HepG2 (cell line): ENCODE measurements around the gene ATRN. TPM values are rescaled to one million over a fixed set of nuclear protein-coding genes. Genes with fewer than 3 reads are reported as not detected.

ENCODE experiments used
- ATAC-seq: fragments of 200-7000 bp; cut with Tn5 transposase; 3 replicates; pipeline ENCODE4 v1.9.1; 2020; ENCODE audit warnings: mild to moderate bottlenecking, moderate library complexity
- BruUV-seq: library from RNA; stranded (reverse); fragments of 400-500 nt; replicated peaks from 2 replicates; lab custom pipeline; 2021; lab: Mats Ljungman, UMichigan
- CTCF ChIA-PET: fragments of 300-600 bp; formaldehyde crosslinking; extraction: SDS; loops from one replicate; lab custom pipeline; 2021; ENCODE audit warnings: low total read pairs, inconsistent platforms, low intra/inter-chr PET ratio; lab: Yijun Ruan, JAX
- POLR2A ChIA-PET: fragments of 350-600 bp; sonication (Branson Sonifier 250); formaldehyde crosslinking; loops from one replicate; lab custom pipeline; 2020; ENCODE audit warnings: antibody characterized with exemption, inconsistent platforms; lab: Yijun Ruan, JAX
- DNase-seq: peaks from one replicate; pipeline ENCODE4 v3.0.0-alpha.2; 2015; ENCODE audit warnings: low spot score
- FAIRE-seq: peaks from 3 replicates; lab custom pipeline; 2011; peaks lifted over from hg19 to GRCh38; lab: Jason Lieb, UNC
- H2AFZ ChIP-seq: one replicate; pipeline ENCODE4 v1.6.1; 2011; ENCODE audit warnings: low read length, inconsistent platforms
- H3K27ac ChIP-seq: fragments of 300-600 bp; 3 replicates; pipeline ENCODE4 v1.8.0; 2011; ENCODE audit warnings: mixed run types, mild to moderate bottlenecking, mixed read lengths, low read length, inconsistent platforms; ENCODE audit not compliant: insufficient read depth; ENCODE audit errors: extremely low read length
- H3K27me3 ChIP-seq, 2 experiments: fragments of 200-600 bp in 1 of 2; 2 replicates in 1 of 2; 3 replicates in 1 of 2; pipeline versions ENCODE4 v1.6.0 to v1.8.0; 2011; ENCODE audit warnings: low read length in 2 of 2, mild to moderate bottlenecking in 2 of 2, moderate library complexity in 2 of 2, inconsistent platforms in 1 of 2; ENCODE audit not compliant: insufficient read depth in 2 of 2, control insufficient read depth in 1 of 2
- H3K36me3 ChIP-seq, 2 experiments: fragments of 200-600 bp in 1 of 2; replicated peaks in 1 of 2; 2 replicates in 1 of 2; 3 replicates in 1 of 2; pipeline versions ENCODE4 v1.5.1 to v1.8.0; 2011; ENCODE audit warnings: low read length in 2 of 2, inconsistent platforms in 1 of 2; ENCODE audit not compliant: insufficient read depth in 2 of 2, control insufficient read depth in 1 of 2
- H3K4me1 ChIP-seq: 2 replicates; pipeline ENCODE4 v1.5.1; 2012; ENCODE audit warnings: low read length, inconsistent platforms; ENCODE audit not compliant: insufficient read depth
- H3K4me2 ChIP-seq: 2 replicates; pipeline ENCODE4 v1.6.0; 2011; ENCODE audit warnings: low read depth, low read length, inconsistent platforms
- H3K4me3 ChIP-seq, 3 experiments: fragments of 200-600 bp in 1 of 3; sonication (generic), shearing (Covaris generic) in 1 of 3; replicated peaks in 1 of 3; 2 replicates each; pipeline ENCODE4 v1.5.1; 2011 to 2016; ENCODE audit warnings: low read length in 3 of 3, inconsistent platforms in 2 of 3, low read depth in 2 of 3, mild to moderate bottlenecking in 2 of 3, control low read depth in 1 of 3, mixed read lengths in 1 of 3; ENCODE audit not compliant: insufficient read depth in 1 of 3
- H3K79me2 ChIP-seq: one replicate; pipeline ENCODE4 v1.6.1; 2011; ENCODE audit warnings: low read length, inconsistent platforms; ENCODE audit not compliant: insufficient read depth
- H3K9ac ChIP-seq: 2 replicates; pipeline ENCODE4 v1.6.0; 2011; ENCODE audit warnings: mild to moderate bottlenecking, low read depth, low read length, inconsistent platforms; ENCODE audit not compliant: insufficient read depth
- H3K9me3 ChIP-seq: 2 replicates; pipeline ENCODE4 v1.5.1; 2012; ENCODE audit warnings: mild to moderate bottlenecking, low read length
- H4K20me1 ChIP-seq: 2 replicates; pipeline ENCODE4 v1.6.0; 2011; ENCODE audit warnings: inconsistent platforms, mild to moderate bottlenecking, low read length, moderate library complexity; ENCODE audit not compliant: insufficient read depth
- ETV6 ChIP-seq: sonication (generic); formaldehyde crosslinking; conservative IDR thresholded peaks from 2 replicates; pipeline ENCODE4 v1.4.0; 2020; ENCODE audit warnings: missing genetic modification reagents
- KLF12 ChIP-seq: sonication (generic); formaldehyde crosslinking; IDR thresholded peaks from 2 replicates; pipeline ENCODE4 v1.4.0; 2020; ENCODE audit warnings: missing genetic modification reagents, borderline replicate concordance
- MXI1 ChIP-seq: IDR thresholded peaks from 3 replicates; pipeline ENCODE4 v1.6.1; 2012; ENCODE audit warnings: low read depth, low read length, inconsistent platforms, borderline replicate concordance
- SMAD3 ChIP-seq: sonication (generic); formaldehyde crosslinking; IDR thresholded peaks from 2 replicates; pipeline ENCODE4 v1.4.0; 2020; ENCODE audit warnings: missing genetic modification reagents
- ZNF260 ChIP-seq: sonication (generic); formaldehyde crosslinking; IDR thresholded peaks from 2 replicates; pipeline ENCODE4 v1.4.0; 2020; ENCODE audit warnings: missing genetic modification reagents, low read depth, mild to moderate bottlenecking, borderline replicate concordance
- ZNF282 ChIP-seq: fragments of 450-650 bp; IDR thresholded peaks from 2 replicates; pipeline ENCODE4 v1.6.1; 2018; ENCODE audit not compliant: partially characterized antibody
- ZNF556 ChIP-seq: sonication (generic); formaldehyde crosslinking; IDR thresholded peaks from 2 replicates; pipeline ENCODE4 v1.4.0; 2020; ENCODE audit warnings: mild to moderate bottlenecking, missing genetic modification reagents, borderline replicate concordance
- ZSCAN21 ChIP-seq: sonication (generic); formaldehyde crosslinking; IDR thresholded peaks from 2 replicates; pipeline ENCODE4 v1.8.0; 2022; ENCODE audit warnings: mild to moderate bottlenecking, missing genetic modification reagents, moderate library complexity, borderline replicate concordance
- WGBS: methylation state at CpG from one replicate; pipeline ENCODE4 v1.1.6; 2017; ENCODE audit warnings: low lambda C conversion rate; 5-methylcytosine and 5-hydroxymethylcytosine counted together
- in situ Hi-C: cut with HindIII; loops from 2 replicates; pipeline ENCODE4 v1.10.0; 2017; ENCODE audit warnings: low pct_unique_long_range_greater_than_20kb; ENCODE audit not compliant: extremely low pct_ligation_motif_present
- intact Hi-C: fragments of 100-400 bp; cut with micrococcal nuclease; formaldehyde crosslinking; loops from one replicate; pipeline ENCODE4 v1.10.0; 2022; ENCODE audit not compliant: unreplicated experiment
- polyA plus RNA-seq, 8 experiments: library from polyadenylated mRNA; depleted of rRNA in 3 of 8; stranded (reverse) in 7 of 8; unstranded in 1 of 8; fragments of >200 nt; fragmentation: Illumina TruSeq in 4 of 8; extraction: Trizol in 4 of 8; gene quantifications; 2 replicates each; pipeline versions ENCODE4 v1.2.1 to v1.2.3, GENCODE V29; 2011 to 2016; ENCODE audit warnings: low read depth in 4 of 8, missing spikeins in 1 of 8, mixed read lengths in 1 of 8; ENCODE audit not compliant: insufficient read depth in 1 of 8
- total RNA-seq, 5 experiments: library from RNA; depleted of rRNA; stranded (reverse); fragments of >200 nt; fragmentation: Illumina TruSeq; extraction: Trizol; gene quantifications; 2 replicates each; pipeline ENCODE4 v1.2.3, GENCODE V29; 2016; ENCODE audit warnings: low read depth in 1 of 5
- TF ChIP-seq, protein P1 (sequence below): sonication (generic); formaldehyde crosslinking; IDR thresholded peaks from 2 replicates; pipeline ENCODE4 v1.5.1; 2020; ENCODE audit warnings: mild to moderate bottlenecking, missing genetic modification reagents, moderate library complexity
- TF ChIP-seq, protein P2 (sequence below): sonication (generic); formaldehyde crosslinking; IDR thresholded peaks from 2 replicates; pipeline ENCODE4 v1.4.0; 2020; ENCODE audit warnings: missing genetic modification reagents

The ATRN gene
- total and polyA plus RNA-seq, 2 of the 13 experiments (the other 11 are each of a cell fraction or from before 2014, with no cell fraction given): 44.2 to 81.1 TPM

DNA sequence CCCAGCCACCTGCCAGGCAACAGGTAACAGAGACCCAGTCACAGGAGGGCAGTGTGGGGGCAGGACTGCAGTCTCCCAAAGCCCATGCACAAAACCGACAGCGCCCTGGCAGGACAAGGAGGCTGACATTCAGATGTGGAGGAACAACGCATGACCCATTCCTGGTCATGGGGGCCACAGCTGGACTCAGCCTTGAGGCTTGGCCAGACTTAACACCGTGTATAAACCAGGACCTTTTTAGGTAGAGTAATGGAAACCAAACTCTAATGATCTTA lies 184.2 kb downstream of the ATRN start:
- H4K20me1 ChIP-seq: no peaks in the 10 kb centered on the region
- intact Hi-C loops (no loop called here), in situ Hi-C loops (no loop called here)
- H3K36me3 ChIP-seq: peaks cover under 1 to 4% of the 10 kb centered on the region in 2 experiments; a peak in 2 of 5 replicates
- H3K9ac ChIP-seq: no peak overlapping the region
- H2AFZ ChIP-seq: no peak overlapping the region
- ChIA-PET POLR2A (no interaction called here), CTCF (no interaction called here)
- 82% methylated on average over 4 of the region's 4 CpGs for WGBS
- no peaks in the 10 kb centered on the region for H3K27me3 ChIP-seq
- H3K9me3 ChIP-seq: no peaks in the 10 kb centered on the region
- H3K79me2 ChIP-seq: no peaks in the 10 kb centered on the region
- DNase-seq (no peak), FAIRE-seq (no peak), ATAC-seq (no peak)
- TF ChIP-seq ZSCAN21: no peak
- TF ChIP-seq, protein P1, sequence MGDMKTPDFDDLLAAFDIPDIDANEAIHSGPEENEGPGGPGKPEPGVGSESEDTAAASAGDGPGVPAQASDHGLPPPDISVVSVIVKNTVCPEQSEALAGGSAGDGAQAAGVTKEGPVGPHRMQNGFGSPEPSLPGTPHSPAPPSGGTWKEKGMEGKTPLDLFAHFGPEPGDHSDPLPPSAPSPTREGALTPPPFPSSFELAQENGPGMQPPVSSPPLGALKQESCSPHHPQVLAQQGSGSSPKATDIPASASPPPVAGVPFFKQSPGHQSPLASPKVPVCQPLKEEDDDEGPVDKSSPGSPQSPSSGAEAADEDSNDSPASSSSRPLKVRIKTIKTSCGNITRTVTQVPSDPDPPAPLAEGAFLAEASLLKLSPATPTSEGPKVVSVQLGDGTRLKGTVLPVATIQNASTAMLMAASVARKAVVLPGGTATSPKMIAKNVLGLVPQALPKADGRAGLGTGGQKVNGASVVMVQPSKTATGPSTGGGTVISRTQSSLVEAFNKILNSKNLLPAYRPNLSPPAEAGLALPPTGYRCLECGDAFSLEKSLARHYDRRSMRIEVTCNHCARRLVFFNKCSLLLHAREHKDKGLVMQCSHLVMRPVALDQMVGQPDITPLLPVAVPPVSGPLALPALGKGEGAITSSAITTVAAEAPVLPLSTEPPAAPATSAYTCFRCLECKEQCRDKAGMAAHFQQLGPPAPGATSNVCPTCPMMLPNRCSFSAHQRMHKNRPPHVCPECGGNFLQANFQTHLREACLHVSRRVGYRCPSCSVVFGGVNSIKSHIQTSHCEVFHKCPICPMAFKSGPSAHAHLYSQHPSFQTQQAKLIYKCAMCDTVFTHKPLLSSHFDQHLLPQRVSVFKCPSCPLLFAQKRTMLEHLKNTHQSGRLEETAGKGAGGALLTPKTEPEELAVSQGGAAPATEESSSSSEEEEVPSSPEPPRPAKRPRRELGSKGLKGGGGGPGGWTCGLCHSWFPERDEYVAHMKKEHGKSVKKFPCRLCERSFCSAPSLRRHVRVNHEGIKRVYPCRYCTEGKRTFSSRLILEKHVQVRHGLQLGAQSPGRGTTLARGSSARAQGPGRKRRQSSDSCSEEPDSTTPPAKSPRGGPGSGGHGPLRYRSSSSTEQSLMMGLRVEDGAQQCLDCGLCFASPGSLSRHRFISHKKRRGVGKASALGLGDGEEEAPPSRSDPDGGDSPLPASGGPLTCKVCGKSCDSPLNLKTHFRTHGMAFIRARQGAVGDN (CRISPR knock-in tag): peak; percentile 1; the same call in 1 of the 2 replicates
- no peak overlapping the region for H3K4me3 ChIP-seq
- no TSS peak for BruUV-seq
- H3K4me1 ChIP-seq: peaks cover 48% of the 10 kb centered on the region
- H3K4me2 ChIP-seq: no peak overlapping the region
- H3K27ac ChIP-seq: no peak overlapping the region

DNA sequence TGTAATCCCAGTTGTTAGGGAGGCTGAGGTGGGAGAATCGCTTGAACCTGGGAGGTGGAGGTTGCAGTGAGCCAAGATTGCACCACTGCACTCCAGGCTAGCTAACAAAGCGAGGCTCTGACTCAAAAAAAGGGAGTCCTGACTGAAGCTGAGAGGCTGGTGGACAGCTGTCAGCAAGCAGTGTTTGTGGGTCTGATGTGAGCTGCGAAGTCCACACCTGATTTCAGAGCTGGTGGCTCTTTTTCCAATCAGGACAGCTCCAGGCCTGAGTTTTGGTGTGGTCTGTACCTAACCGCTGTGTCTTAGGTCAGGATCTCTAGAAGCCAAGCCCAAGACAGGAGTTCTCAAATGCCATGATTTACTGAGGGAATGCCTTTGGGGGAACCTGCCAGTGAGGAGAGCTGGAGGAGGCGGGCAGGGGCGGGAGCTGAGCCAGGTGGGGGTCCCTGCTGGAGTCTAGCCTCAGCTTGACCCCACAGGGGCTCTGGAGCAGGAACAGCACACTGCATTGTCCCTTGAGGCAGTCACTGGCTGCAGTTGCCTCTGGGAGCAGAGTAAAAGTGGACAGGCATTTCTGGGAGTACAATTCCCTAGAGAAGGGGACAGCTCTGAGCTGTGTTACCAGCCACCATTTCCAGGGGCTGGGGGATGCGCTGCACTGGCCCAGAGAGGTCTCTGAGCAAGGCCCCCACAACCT lies 187.3 kb downstream of the ATRN start:
- no peak for DNase-seq
- ATAC-seq: peak; percentile 17
- H3K9ac ChIP-seq: 0 out of 2 replicates have a peak overlapping the region, but pooled peaks have one; percentile 9
- no peaks in the 10 kb centered on the region for H3K36me3 ChIP-seq
- peak overlapping the region; percentile 48 for H3K27ac ChIP-seq
- POLR2A ChIA-PET: interaction anchor here (0.9 kb wide), 1 partner anchor 123 kb away, joined by 3 read pairs; the partner anchor contains the start of gene SPEF1
- no peaks in the 10 kb centered on the region for H3K9me3 ChIP-seq
- peak overlapping the region; percentile 29 to 72 (median 48); a peak in 5 of 6 replicates for H3K4me3 ChIP-seq
- peak overlapping the region; percentile 80 for H2AFZ ChIP-seq
- H4K20me1 ChIP-seq: no peaks in the 10 kb centered on the region
- no peaks in the 10 kb centered on the region for H3K79me2 ChIP-seq
- CTCF ChIA-PET: no interaction called here
- H3K4me1 ChIP-seq: peaks cover 51% of the 10 kb centered on the region
- 80% methylated on average over 7 of the region's 7 CpGs for WGBS
- H3K27me3 ChIP-seq: peaks cover 6 to 21% of the 10 kb centered on the region in 2 experiments; a peak in 4 of 5 replicates
- in situ Hi-C loops (no loop called here), intact Hi-C loops (no loop called here)
- H3K4me2 ChIP-seq: peak overlapping the region; percentile 97
- FAIRE-seq: no peak
- BruUV-seq: no TSS peak
- TF ChIP-seq ZNF556 (CRISPR knock-in tag) (0 out of 2 replicates have a peak, but pooled peaks have one; percentile 5), ZNF260 (CRISPR knock-in tag) (no peak), SMAD3 (CRISPR knock-in tag) (no peak), ETV6 (CRISPR knock-in tag) (no peak), KLF12 (CRISPR knock-in tag) (no peak), ZNF282 (no peak), MXI1 (no peak)
- TF ChIP-seq, protein P2, sequence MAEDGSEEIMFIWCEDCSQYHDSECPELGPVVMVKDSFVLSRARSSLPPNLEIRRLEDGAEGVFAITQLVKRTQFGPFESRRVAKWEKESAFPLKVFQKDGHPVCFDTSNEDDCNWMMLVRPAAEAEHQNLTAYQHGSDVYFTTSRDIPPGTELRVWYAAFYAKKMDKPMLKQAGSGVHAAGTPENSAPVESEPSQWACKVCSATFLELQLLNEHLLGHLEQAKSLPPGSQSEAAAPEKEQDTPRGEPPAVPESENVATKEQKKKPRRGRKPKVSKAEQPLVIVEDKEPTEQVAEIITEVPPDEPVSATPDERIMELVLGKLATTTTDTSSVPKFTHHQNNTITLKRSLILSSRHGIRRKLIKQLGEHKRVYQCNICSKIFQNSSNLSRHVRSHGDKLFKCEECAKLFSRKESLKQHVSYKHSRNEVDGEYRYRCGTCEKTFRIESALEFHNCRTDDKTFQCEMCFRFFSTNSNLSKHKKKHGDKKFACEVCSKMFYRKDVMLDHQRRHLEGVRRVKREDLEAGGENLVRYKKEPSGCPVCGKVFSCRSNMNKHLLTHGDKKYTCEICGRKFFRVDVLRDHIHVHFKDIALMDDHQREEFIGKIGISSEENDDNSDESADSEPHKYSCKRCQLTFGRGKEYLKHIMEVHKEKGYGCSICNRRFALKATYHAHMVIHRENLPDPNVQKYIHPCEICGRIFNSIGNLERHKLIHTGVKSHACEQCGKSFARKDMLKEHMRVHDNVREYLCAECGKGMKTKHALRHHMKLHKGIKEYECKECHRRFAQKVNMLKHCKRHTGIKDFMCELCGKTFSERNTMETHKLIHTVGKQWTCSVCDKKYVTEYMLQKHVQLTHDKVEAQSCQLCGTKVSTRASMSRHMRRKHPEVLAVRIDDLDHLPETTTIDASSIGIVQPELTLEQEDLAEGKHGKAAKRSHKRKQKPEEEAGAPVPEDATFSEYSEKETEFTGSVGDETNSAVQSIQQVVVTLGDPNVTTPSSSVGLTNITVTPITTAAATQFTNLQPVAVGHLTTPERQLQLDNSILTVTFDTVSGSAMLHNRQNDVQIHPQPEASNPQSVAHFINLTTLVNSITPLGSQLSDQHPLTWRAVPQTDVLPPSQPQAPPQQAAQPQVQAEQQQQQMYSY (CRISPR knock-in tag): no peak
